Fibroblast of peridontal ligament (primary cell): ENCODE results near the gene UQCRHL.

Source experiments
- DNase-seq: peaks from one replicate; pipeline ENCODE4 v3.0.0-alpha.2; 2010; ENCODE audit errors: extremely low read depth

The UQCRHL gene

DNA sequence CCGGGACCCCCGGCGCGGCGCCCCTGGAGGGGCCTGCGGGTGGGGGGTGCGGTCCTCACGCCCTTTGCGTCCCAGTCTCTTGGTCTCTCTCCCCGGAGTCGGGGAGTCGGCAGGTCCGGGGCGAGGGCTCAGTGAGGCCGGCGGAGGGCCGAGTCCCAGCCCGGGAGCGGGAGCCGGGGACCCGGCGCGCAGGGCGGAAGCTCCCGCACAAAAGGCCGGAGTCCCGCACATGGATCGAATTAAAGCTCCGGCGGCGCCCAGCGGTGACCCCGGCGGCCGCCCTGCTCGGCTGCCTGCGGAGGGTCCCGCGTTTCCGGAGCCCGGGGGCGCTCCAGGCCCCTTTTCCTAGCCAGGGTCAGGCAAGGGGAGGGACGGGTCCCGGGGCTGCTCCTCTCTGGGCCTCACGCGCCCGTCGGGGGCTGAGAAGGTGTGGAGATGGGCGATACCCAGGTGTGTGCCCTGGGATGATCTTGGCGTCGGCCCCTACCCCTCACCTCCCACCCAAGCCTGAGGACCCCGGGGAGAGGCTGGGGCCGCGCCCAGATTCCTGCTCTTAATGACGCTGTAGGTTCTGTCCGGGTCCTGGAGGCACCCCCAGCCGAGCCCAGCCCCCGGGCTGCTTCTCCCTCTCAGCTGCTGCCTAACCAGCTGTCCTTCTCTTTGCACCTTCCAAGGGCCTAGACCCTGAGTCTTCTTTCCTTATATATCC, 48.3 kb downstream of the UQCRHL start:
- no peak for DNase-seq

DNA sequence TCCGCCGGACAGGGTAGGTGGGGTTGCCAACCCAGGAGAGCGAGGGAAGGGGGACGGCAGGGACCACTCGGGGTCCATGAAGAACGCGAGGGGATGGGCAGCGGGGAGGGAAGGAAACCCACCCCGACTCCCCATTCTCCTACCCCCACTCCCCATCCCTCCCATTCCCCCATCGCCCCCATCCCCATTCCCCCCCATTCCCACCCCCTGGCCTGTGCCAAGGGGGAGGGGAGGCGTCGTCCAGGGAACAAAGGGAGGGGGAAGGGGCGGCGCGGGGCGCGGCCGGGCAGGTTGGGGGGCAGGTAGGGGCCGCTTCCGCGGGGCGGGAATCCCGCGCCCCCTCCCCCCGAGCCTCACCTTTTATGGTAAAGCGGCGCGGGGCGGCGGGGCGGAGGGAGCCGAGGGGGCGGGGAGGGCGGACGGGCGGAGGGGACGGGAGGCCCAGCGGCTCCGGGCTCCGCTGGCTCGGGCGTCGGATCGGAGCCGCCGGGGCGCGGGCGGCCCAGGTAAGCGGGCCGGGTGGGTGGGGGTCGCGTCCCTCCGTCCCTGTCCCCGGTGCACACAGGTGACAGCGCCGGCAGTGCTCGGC, 49.0 kb downstream of the UQCRHL start, which contains the start of gene FBLIM1:
Gene FBLIM1, plus strand, starts transcription at position 453 of the 589 bp plus-strand sequence. CDS start 6,189 bp downstream, outside the sequence.
- no peak for DNase-seq

DNA sequence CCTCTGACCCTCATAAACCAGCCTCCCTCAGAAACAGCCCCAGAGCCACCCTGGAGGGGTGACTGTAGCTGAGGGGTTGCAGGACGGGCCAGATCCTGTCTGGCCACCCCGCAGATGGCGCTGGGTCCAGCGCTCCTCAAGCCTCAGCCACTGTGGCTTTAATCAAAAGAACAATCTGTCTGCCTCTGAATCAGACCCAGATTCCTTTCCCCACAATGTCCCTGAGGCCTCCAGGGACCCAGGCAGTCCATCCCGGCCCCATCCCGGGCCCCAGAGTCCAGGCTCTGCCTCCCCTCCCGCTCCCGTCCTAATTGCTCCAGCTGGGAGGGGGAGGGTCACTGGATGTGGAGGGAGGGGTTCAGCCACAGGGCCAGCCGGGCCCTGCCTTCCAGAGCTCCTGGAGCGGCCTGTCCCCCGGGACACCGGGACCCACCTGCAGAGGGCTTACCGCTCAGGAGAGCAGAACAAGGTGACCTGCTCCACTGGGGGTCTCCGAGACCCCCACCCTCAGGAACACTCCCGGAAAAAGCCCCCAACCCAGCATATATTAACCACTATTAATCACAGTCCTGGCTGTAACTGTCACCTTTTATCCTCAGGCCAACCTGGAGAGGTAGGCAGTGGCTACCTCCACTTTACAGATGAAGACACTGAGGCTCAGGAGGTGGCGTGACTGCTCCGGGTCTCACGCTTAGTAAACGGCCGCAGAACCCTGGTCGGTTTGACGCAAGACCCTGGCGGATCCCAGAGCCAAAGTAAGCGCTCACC, 49.7 kb downstream of the UQCRHL start:
- no peak for DNase-seq
